GM06990 (cell line): ENCODE measurements around the gene POLDIP2.

Experiments used
- DNase-seq: peaks from one replicate; pipeline ENCODE4 v3.0.0-alpha.2; 2011; ENCODE audit not compliant: insufficient read length; ENCODE audit errors: extremely low read depth
- H3K27me3 ChIP-seq: replicated peaks from 2 replicates; pipeline ENCODE4 v1.6.0; 2011; ENCODE audit warnings: low read length; ENCODE audit not compliant: control insufficient read depth, insufficient read depth
- H3K36me3 ChIP-seq: 2 replicates; pipeline ENCODE4 v1.5.1; 2011; ENCODE audit warnings: low read length; ENCODE audit not compliant: control insufficient read depth, insufficient read depth
- H3K4me3 ChIP-seq: replicated peaks from 2 replicates; pipeline ENCODE4 v1.5.1; 2011; ENCODE audit warnings: low read depth, mild to moderate bottlenecking, control low read depth, low read length
- TF ChIP-seq, protein P1 (sequence below): IDR thresholded peaks from 2 replicates; pipeline ENCODE4 v1.5.1; 2011; ENCODE audit warnings: low read length, control low read depth, mild to moderate bottlenecking, inconsistent platforms; ENCODE audit not compliant: insufficient read depth, poor library complexity, severe bottlenecking

Gene POLDIP2

DNA sequence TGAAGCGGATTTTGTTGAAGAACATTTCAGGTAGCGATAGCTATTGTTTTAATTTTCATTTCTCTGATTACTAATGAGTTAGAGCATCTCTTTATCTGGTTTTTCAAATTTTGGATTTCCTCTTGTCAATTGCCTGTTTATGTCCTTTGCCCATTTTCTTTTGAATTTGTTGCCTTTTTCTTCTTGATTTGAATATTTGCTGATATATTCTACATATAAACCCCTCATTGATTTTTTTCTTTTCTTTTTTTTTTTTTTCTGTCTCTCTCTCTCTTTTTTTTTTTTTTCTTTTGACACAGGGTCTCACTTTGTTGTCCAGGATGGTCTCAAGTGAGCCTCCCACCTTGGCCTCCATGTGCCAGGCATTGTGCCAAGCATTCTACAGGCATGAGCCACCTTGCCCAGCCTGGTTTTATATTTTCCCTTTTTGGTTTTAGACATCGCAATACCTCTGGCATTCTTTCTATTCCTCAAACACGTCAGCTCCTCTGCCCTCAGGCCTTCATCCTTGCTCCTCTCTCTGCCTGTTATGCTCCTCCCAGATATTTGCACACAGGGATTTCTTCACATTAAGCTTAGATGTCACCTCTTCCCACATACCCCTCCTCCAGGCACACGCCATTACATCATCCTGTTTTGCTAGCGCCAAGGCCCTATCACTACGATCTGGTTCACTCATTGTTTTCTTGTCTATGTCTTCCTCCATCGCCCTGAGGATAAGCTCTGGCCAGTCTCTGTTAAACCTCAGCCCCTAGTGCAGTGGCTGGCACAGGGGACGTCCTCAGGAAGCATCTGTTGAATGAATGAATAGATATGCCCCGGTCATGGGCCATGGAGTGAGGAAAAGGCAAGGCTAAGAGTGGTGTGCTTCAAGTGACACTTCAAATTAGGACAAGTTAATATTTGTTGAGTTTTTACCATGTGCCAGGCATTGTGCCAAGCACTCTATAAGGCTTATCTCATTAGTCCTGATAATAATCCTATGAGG, 22.8 kb upstream of the POLDIP2 start:
- no peaks in the 10 kb centered on the region for H3K27me3 ChIP-seq
- no peak for DNase-seq

DNA sequence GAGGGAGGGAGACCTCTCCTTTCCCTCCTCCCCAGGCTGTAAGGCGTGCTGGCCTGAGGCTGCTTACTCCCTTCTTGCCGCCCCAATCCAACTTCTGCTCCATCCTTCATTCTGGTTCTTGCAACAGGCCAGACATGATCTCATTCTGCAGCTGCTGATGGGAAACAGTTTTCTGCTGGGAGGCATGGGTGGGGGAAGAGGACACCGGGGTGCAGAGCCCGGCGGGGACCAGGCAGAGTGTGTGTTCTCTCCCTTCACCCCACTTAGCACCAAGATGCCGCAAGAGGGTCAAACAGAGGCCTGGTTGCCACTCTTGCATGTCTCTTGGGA, 15.6 kb upstream of the POLDIP2 start:
- TF ChIP-seq, protein P1, sequence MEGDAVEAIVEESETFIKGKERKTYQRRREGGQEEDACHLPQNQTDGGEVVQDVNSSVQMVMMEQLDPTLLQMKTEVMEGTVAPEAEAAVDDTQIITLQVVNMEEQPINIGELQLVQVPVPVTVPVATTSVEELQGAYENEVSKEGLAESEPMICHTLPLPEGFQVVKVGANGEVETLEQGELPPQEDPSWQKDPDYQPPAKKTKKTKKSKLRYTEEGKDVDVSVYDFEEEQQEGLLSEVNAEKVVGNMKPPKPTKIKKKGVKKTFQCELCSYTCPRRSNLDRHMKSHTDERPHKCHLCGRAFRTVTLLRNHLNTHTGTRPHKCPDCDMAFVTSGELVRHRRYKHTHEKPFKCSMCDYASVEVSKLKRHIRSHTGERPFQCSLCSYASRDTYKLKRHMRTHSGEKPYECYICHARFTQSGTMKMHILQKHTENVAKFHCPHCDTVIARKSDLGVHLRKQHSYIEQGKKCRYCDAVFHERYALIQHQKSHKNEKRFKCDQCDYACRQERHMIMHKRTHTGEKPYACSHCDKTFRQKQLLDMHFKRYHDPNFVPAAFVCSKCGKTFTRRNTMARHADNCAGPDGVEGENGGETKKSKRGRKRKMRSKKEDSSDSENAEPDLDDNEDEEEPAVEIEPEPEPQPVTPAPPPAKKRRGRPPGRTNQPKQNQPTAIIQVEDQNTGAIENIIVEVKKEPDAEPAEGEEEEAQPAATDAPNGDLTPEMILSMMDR, result no peak
- H3K4me3 ChIP-seq, result peak overlapping the region; percentile 86
- no peak for DNase-seq
- no peaks in the 10 kb centered on the region for H3K36me3 ChIP-seq
- H3K27me3 ChIP-seq, result no peaks in the 10 kb centered on the region

More for the DNA sequence above, 22.8 kb upstream of the POLDIP2 start:
- no peak overlapping the region for H3K4me3 ChIP-seq
- H3K36me3 ChIP-seq, result no peaks in the 10 kb centered on the region; the same call in 1 of the 2 replicates
- TF ChIP-seq, protein P1, result no peak

DNA sequence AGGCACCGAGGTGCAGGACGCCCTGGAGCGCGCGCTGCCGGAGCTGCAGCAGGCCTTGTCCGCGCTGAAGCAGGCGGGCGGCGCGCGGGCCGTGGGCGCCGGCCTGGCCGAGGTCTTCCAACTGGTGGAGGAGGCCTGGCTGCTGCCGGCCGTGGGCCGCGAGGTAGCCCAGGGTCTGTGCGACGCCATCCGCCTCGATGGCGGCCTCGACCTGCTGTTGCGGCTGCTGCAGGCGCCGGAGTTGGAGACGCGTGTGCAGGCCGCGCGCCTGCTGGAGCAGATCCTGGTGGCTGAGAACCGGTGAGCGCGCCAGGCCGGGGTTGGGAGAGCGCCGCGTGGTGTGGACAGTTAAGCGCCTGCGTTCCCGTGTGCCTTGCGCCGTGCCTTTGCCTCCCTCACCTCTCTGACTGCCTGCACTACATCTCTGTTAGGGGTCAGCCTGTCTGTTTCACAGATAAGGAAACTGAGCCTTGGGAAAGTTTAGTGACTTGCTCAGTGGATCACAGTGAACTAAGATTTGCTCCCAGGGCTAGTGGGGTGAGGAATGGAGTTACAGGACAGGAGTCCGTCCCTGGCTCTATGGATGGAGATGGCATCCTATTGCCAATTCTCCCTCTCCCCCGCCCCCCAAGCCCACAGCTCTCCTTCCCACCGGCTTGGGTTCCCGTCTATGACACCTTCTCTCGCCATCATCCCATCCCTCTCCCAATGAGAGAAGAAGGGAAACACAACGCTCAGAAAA, 15.0 kb upstream of the POLDIP2 start:
- H3K4me3 ChIP-seq, result peak overlapping the region; percentile 86
- DNase-seq, result peak; percentile 64
- TF ChIP-seq, protein P1, result no peak

DNA sequence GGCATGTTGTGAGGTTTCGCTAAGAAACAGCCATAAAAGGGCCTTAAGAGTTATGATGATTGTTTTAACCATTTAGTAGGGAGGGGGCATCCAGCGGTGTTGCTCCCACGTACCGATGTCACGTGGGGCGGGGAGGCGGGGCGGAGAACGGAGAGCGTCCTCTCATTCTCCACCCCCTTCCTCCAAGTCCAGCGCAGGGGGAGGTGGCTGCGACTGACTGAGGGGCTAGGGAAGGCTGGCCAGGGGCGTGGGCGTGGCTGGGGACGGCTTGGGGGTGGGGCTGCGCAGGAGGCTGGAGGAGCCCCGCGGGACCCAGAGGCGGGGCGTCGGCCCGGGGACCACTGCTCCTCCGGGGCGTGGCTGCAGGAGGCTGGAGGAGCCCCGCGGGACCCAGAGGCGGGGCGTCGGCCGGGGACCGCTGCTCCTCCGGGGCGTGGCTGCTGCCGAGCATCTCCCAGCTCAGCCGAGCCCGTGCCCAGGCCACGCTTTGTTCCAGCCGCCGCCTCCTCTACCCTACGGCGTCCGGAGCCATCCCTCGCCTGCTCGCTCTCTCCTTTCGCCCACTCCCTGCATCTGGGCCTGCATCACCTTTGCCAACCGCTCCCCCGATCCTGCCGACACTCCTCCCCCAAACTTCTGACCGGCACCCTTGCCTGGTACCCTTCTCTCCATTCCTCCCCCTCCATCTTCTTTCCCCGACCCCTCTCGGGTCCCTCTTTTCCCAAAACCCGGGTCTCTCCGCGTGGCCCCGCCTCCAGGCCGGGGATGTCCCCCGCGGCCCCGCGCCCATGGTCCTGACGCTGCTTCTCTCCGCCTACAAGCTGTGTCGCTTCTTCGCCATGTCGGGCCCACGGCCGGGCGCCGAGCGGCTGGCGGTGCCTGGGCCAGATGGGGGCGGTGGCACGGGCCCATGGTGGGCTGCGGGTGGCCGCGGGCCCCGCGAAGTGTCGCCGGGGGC, 14.2 kb upstream of the POLDIP2 start, which contains the start of gene SARM1:
Gene SARM1, plus strand, starts transcription at position 450 of the 958 bp plus-strand sequence. Its CDS starts 339 bp downstream, at position 789.
- H3K27me3 ChIP-seq, result no peaks in the 10 kb centered on the region
- peak; percentile 91 for DNase-seq
- peak within 1 kb of the TSS; percentile 86 for H3K4me3 ChIP-seq
- TF ChIP-seq, protein P1, result no peak
- no peaks in the 10 kb centered on the region for H3K36me3 ChIP-seq

More for the DNA sequence above, 15.0 kb upstream of the POLDIP2 start:
- no peaks in the 10 kb centered on the region for H3K27me3 ChIP-seq
- H3K36me3 ChIP-seq, result no peaks in the 10 kb centered on the region

DNA sequence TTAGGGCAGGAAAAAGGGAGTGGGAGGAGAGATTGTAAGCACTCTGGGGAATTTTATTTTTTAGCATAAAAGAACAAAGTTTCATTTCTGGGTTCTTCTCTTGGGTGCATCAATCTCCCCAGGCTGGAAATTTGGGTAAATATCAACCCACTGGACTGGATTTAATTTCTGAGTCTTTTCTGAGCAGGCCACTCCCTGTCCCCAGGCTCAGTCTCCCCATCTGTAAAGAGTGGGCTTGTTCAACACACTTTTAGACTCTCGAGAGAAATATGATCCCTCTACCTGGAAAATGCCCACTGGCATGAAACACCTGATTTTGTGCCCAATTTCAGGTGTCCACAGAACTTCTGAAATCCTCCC, 13.4 kb upstream of the POLDIP2 start:
- H3K4me3 ChIP-seq, result no peak overlapping the region; the same call in 1 of the 2 replicates
- DNase-seq, result no peak
- H3K27me3 ChIP-seq, result no peaks in the 10 kb centered on the region
- TF ChIP-seq, protein P1, result no peak
- no peaks in the 10 kb centered on the region for H3K36me3 ChIP-seq
